HepG2 (cell line): Measurements from ENCODE around the gene CDHR5. TPM values are rescaled to one million over a fixed set of nuclear protein-coding genes. Genes with fewer than 3 reads are reported as not detected.

ENCODE experiments used
- ARNTL ChIP-seq: sonication (generic); formaldehyde crosslinking; IDR thresholded peaks from 2 replicates; pipeline ENCODE4 v1.4.0; 2020; ENCODE audit warnings: mild to moderate bottlenecking, missing genetic modification reagents
- ATAD3A ChIP-seq: sonication (generic); formaldehyde crosslinking; IDR thresholded peaks from 2 replicates; pipeline ENCODE4 v1.4.0; 2020; ENCODE audit warnings: missing genetic modification reagents
- ATF2 ChIP-seq: sonication (generic); formaldehyde crosslinking; IDR thresholded peaks from 2 replicates; pipeline ENCODE4 v1.4.0; 2020; ENCODE audit warnings: missing genetic modification reagents
- GPBP1L1 ChIP-seq: sonication (generic); formaldehyde crosslinking; IDR thresholded peaks from 2 replicates; pipeline ENCODE4 v1.5.0; 2020; ENCODE audit warnings: mild to moderate bottlenecking, missing genetic modification reagents
- KLF15 ChIP-seq: sonication (generic); formaldehyde crosslinking; IDR thresholded peaks from 2 replicates; pipeline ENCODE4 v1.8.1; 2023; ENCODE audit warnings: borderline replicate concordance, mild to moderate bottlenecking, inconsistent platforms, missing genetic modification reagents, mixed read lengths
- MAFF ChIP-seq: IDR thresholded peaks from 2 replicates; pipeline ENCODE4 v1.6.1; 2011; ENCODE audit warnings: low read depth, low read length, improper control_type of control experiment
- MATR3 ChIP-seq: sonication (generic); formaldehyde crosslinking; IDR thresholded peaks from 2 replicates; pipeline ENCODE4 v1.4.0; 2020; ENCODE audit warnings: missing genetic modification reagents
- NCOA2 ChIP-seq: sonication (generic); formaldehyde crosslinking; IDR thresholded peaks from 2 replicates; pipeline ENCODE4 v1.8.0; 2022; ENCODE audit warnings: inconsistent platforms
- NPAS2 ChIP-seq: sonication (generic); formaldehyde crosslinking; IDR thresholded peaks from 2 replicates; pipeline ENCODE4 v1.8.0; 2022; ENCODE audit warnings: mild to moderate bottlenecking, missing genetic modification reagents, borderline replicate concordance
- PRMT3 ChIP-seq: sonication (generic); formaldehyde crosslinking; IDR thresholded peaks from 2 replicates; pipeline ENCODE4 v1.8.1; 2022; ENCODE audit warnings: low read depth, mild to moderate bottlenecking, moderate library complexity, missing genetic modification reagents, borderline replicate concordance
- RBFOX2 ChIP-seq: fragments of 200-400 bp; formaldehyde crosslinking; IDR thresholded peaks from 2 replicates; pipeline ENCODE4 v1.6.1; 2017; ENCODE audit warnings: low read depth, mild to moderate bottlenecking, low read length
- SAFB2 ChIP-seq: sonication (generic); formaldehyde crosslinking; IDR thresholded peaks from 2 replicates; pipeline ENCODE4 v1.5.1; 2020; ENCODE audit warnings: missing genetic modification reagents, low read depth, mild to moderate bottlenecking, borderline replicate concordance
- ZFY ChIP-seq: sonication (generic); formaldehyde crosslinking; IDR thresholded peaks from 2 replicates; pipeline ENCODE4 v1.4.0; 2020; ENCODE audit warnings: missing genetic modification reagents
- ZNF10 ChIP-seq: sonication (generic); formaldehyde crosslinking; IDR thresholded peaks from 2 replicates; pipeline ENCODE4 v1.4.0; 2020; ENCODE audit warnings: mild to moderate bottlenecking, low read depth, missing genetic modification reagents, borderline replicate concordance
- ZNF256 ChIP-seq: sonication (generic); formaldehyde crosslinking; conservative IDR thresholded peaks from 2 replicates; pipeline ENCODE4 v1.4.0; 2020; ENCODE audit warnings: missing genetic modification reagents
- ZNF558 ChIP-seq: sonication (generic); formaldehyde crosslinking; IDR thresholded peaks from 2 replicates; pipeline ENCODE4 v1.9.0; 2022; ENCODE audit warnings: mild to moderate bottlenecking, missing genetic modification reagents, borderline replicate concordance
- ZNF615 ChIP-seq: sonication (generic); formaldehyde crosslinking; IDR thresholded peaks from 2 replicates; pipeline ENCODE4 v1.5.0; 2020; ENCODE audit warnings: mild to moderate bottlenecking, missing genetic modification reagents, borderline replicate concordance
- ZNF670 ChIP-seq: sonication (generic); formaldehyde crosslinking; IDR thresholded peaks from 2 replicates; pipeline ENCODE4 v1.8.0; 2022; ENCODE audit warnings: mild to moderate bottlenecking, missing genetic modification reagents, borderline replicate concordance
- ZNF737 ChIP-seq: sonication (generic); formaldehyde crosslinking; IDR thresholded peaks from 2 replicates; pipeline ENCODE4 v1.5.0; 2020; ENCODE audit warnings: missing genetic modification reagents, mild to moderate bottlenecking, borderline replicate concordance
- ZNF891 ChIP-seq: sonication (generic); formaldehyde crosslinking; IDR thresholded peaks from 2 replicates; pipeline ENCODE4 v1.5.0; 2020; ENCODE audit warnings: mild to moderate bottlenecking, missing genetic modification reagents
- polyA plus RNA-seq, 8 experiments: library from polyadenylated mRNA; depleted of rRNA in 3 of 8; stranded (reverse) in 7 of 8; unstranded in 1 of 8; fragments of >200 nt; fragmentation: Illumina TruSeq in 4 of 8; extraction: Trizol in 4 of 8; gene quantifications; 2 replicates each; pipeline versions ENCODE4 v1.2.1 to v1.2.3, GENCODE V29; 2011 to 2016; ENCODE audit warnings: low read depth in 4 of 8, missing spikeins in 1 of 8, mixed read lengths in 1 of 8; ENCODE audit not compliant: insufficient read depth in 1 of 8
- total RNA-seq, 5 experiments: library from RNA; depleted of rRNA; stranded (reverse); fragments of >200 nt; fragmentation: Illumina TruSeq; extraction: Trizol; gene quantifications; 2 replicates each; pipeline ENCODE4 v1.2.3, GENCODE V29; 2016; ENCODE audit warnings: low read depth in 1 of 5
- TF ChIP-seq, protein P1 (sequence below): sonication (generic); formaldehyde crosslinking; IDR thresholded peaks from 2 replicates; pipeline ENCODE4 v1.5.1; 2020; ENCODE audit warnings: mild to moderate bottlenecking, missing genetic modification reagents, moderate library complexity

The CDHR5 gene
- total and polyA plus RNA-seq, 2 of the 13 experiments (the other 11 are each of a cell fraction or from before 2014, with no cell fraction given), result 0.46 to 0.71 TPM

GRCh38 chr11:579830-580601 lies 44.7 kb downstream of the CDHR5 start (continued):
- no peak for TF ChIP-seq GPBP1L1 (CRISPR knock-in tag)
- no peak for TF ChIP-seq ZNF891 (CRISPR knock-in tag)
- TF ChIP-seq MATR3, result no peak
- TF ChIP-seq ZNF558 (CRISPR knock-in tag), result no peak
- peak; percentile 20; the same call in 1 of the 2 replicates for TF ChIP-seq RBFOX2
- TF ChIP-seq ZNF615 (CRISPR knock-in tag), result no peak
- TF ChIP-seq ZNF256 (CRISPR knock-in tag), result 0 out of 2 replicates have a peak, but pooled peaks have one; percentile 23
- no peak for TF ChIP-seq ZNF670 (CRISPR knock-in tag)
- TF ChIP-seq ARNTL (CRISPR knock-in tag), result 0 out of 2 replicates have a peak, but pooled peaks have one; percentile 43
- no peak for TF ChIP-seq NPAS2 (CRISPR knock-in tag)
- no peak for TF ChIP-seq ATAD3A (CRISPR knock-in tag)
- no peak for TF ChIP-seq ZNF737 (CRISPR knock-in tag)
- TF ChIP-seq NCOA2 (CRISPR knock-in tag), result no peak
- no peak for TF ChIP-seq PRMT3
- TF ChIP-seq SAFB2 (CRISPR knock-in tag), result no peak
- no peak for TF ChIP-seq ATF2 (CRISPR knock-in tag)
- TF ChIP-seq KLF15, result no peak
- peak; percentile 81 for TF ChIP-seq ZFY (CRISPR knock-in tag)
- TF ChIP-seq, protein P1, sequence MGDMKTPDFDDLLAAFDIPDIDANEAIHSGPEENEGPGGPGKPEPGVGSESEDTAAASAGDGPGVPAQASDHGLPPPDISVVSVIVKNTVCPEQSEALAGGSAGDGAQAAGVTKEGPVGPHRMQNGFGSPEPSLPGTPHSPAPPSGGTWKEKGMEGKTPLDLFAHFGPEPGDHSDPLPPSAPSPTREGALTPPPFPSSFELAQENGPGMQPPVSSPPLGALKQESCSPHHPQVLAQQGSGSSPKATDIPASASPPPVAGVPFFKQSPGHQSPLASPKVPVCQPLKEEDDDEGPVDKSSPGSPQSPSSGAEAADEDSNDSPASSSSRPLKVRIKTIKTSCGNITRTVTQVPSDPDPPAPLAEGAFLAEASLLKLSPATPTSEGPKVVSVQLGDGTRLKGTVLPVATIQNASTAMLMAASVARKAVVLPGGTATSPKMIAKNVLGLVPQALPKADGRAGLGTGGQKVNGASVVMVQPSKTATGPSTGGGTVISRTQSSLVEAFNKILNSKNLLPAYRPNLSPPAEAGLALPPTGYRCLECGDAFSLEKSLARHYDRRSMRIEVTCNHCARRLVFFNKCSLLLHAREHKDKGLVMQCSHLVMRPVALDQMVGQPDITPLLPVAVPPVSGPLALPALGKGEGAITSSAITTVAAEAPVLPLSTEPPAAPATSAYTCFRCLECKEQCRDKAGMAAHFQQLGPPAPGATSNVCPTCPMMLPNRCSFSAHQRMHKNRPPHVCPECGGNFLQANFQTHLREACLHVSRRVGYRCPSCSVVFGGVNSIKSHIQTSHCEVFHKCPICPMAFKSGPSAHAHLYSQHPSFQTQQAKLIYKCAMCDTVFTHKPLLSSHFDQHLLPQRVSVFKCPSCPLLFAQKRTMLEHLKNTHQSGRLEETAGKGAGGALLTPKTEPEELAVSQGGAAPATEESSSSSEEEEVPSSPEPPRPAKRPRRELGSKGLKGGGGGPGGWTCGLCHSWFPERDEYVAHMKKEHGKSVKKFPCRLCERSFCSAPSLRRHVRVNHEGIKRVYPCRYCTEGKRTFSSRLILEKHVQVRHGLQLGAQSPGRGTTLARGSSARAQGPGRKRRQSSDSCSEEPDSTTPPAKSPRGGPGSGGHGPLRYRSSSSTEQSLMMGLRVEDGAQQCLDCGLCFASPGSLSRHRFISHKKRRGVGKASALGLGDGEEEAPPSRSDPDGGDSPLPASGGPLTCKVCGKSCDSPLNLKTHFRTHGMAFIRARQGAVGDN (CRISPR knock-in tag), result peak; percentile 91
- TF ChIP-seq ZNF10 (CRISPR knock-in tag), result no peak
- no peak for TF ChIP-seq MAFF
